Uterus (tissue), 4 donors: ENCODE measurements around the gene UGT2A2. TPM values are rescaled to one million over a fixed set of nuclear protein-coding genes. Genes with fewer than 3 reads are reported as not detected.

Experiments used
- DNase-seq, 2 donors: peaks; one replicate each; pipeline ENCODE4 v3.0.0-alpha.2; 2019 to 2020
- H3K27ac ChIP-seq, 2 donors: fragments of 200-600 bp; sonication (generic); 1 replicate in 1 of 2; 2 replicates in 1 of 2; pipeline ENCODE4 v1.5.1; 2016 to 2018
- H3K27me3 ChIP-seq, 2 donors: fragments of 200-600 bp; sonication (generic); one replicate each; pipeline ENCODE4 v1.5.1; 2018 to 2019; ENCODE audit warnings: control low read depth in 1 of 2
- H3K36me3 ChIP-seq, 2 donors: fragments of 200-600 bp; sonication (generic); one replicate each; pipeline ENCODE4 v1.5.1; 2019; ENCODE audit warnings: control low read depth in 1 of 2
- H3K4me1 ChIP-seq, 2 donors: fragments of 200-600 bp; sonication (generic); one replicate each; pipeline ENCODE4 v1.5.1; 2018 to 2019; ENCODE audit warnings: control low read depth in 1 of 2
- H3K4me3 ChIP-seq, 2 donors: fragments of 200-600 bp; sonication (generic); 1 replicate in 1 of 2; 2 replicates in 1 of 2; pipeline ENCODE4 v1.5.1; 2018 to 2019; ENCODE audit warnings: mild to moderate bottlenecking in 1 of 2
- H3K9me3 ChIP-seq, 2 donors: fragments of 200-600 bp; sonication (generic); one replicate each; pipeline ENCODE4 v1.5.1; 2019; ENCODE audit warnings: control low read depth in 1 of 2
- POLR2A ChIP-seq, 2 donors: fragments of 450-650 bp; IDR thresholded peaks; one replicate each; pipeline ENCODE4 v1.6.1; 2016; ENCODE audit warnings: antibody characterized with exemption in 2 of 2, mild to moderate bottlenecking in 1 of 2, moderate library complexity in 1 of 2
- intact Hi-C: fragments of 100-400 bp; cut with DNase I; formaldehyde crosslinking; loops from one replicate; pipeline ENCODE4 v1.15.1; 2023; ENCODE audit warnings: low total_unique reads
- total RNA-seq, 4 donors: library from RNA; depleted of rRNA in 3 of 4; stranded (reverse); fragments of >200 nt in 3 of 4; gene quantifications; one replicate each; pipeline versions ENCODE4 v1.1.0 to v1.2.4, GENCODE V29; 2014 to 2023
- TF ChIP-seq, protein P1 (sequence below), 4 experiments: fragments of 200-600 bp in 2 of 4; fragments of 450-650 bp in 2 of 4; sonication (generic) in 2 of 4; IDR thresholded peaks; one replicate each; pipeline ENCODE4 v1.5.1; 2016 to 2019; ENCODE audit warnings: antibody characterized with exemption in 4 of 4, mild to moderate bottlenecking in 2 of 4, moderate library complexity in 1 of 4
- donor health status: DM: yes; HTN: yes; CAD: no.

Gene UGT2A2
- total RNA-seq, 4 donors from 2014 or later, result 0.21 TPM; not detected in 3

DNA sequence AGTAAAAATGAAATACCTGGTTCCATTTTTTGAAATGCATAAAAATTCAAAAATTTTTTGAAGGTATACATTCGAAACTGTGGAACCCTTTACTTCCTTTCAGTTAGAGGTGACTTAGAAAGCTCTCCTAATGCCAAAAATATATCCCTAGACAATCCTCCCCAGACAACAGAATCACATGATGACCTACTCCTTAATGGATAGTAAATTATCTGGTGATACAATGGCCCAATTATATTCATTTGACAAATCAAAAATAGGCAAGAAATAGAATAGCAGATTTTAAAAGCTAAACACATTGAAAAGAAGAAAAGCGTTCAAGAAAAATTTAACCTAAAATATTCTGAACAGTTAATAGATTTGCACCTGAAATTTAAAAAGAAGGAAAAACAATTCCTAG lies 3.5 kb upstream of the UGT2A2 start:
- H3K27me3 ChIP-seq, result no peaks in the 10 kb centered on the region
- no peaks in the 10 kb centered on the region for H3K4me1 ChIP-seq
- DNase-seq, result no peak
- H3K27ac ChIP-seq, result no peak overlapping the region
- no peaks in the 10 kb centered on the region for H3K36me3 ChIP-seq
- H3K9me3 ChIP-seq, result no peaks in the 10 kb centered on the region
- no peak overlapping the region for H3K4me3 ChIP-seq
- intact Hi-C loops, result no loop called here
- no peak for TF ChIP-seq POLR2A (IDR thresholded peaks at IDR 0.05)
- TF ChIP-seq, protein P1, sequence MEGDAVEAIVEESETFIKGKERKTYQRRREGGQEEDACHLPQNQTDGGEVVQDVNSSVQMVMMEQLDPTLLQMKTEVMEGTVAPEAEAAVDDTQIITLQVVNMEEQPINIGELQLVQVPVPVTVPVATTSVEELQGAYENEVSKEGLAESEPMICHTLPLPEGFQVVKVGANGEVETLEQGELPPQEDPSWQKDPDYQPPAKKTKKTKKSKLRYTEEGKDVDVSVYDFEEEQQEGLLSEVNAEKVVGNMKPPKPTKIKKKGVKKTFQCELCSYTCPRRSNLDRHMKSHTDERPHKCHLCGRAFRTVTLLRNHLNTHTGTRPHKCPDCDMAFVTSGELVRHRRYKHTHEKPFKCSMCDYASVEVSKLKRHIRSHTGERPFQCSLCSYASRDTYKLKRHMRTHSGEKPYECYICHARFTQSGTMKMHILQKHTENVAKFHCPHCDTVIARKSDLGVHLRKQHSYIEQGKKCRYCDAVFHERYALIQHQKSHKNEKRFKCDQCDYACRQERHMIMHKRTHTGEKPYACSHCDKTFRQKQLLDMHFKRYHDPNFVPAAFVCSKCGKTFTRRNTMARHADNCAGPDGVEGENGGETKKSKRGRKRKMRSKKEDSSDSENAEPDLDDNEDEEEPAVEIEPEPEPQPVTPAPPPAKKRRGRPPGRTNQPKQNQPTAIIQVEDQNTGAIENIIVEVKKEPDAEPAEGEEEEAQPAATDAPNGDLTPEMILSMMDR (IDR thresholded peaks at IDR 0.05), result no peak

DNA sequence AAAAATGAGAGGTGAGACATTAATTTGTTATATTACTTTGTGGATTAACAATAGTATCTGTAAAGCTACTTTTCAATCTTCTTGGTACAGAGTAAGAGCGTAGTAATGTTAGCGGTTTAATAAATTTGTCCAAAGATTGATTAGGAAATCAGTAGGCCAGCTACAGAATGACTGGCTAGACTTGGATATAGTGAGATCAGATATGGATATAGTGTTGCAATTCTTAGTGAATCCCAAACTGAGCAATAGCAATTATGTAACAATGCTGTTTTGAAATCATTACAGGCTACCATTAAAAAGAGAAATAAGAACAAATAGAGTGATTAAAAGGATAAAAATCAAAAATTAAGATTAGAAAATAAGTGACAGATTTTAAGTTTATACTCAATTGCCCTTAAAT lies 847 bp upstream of the UGT2A2 start:
- Histone ChIP-seq H3K9me3 (no peaks in the 10 kb centered on the region), H3K4me3 (no peak overlapping the region), H3K27me3 (no peaks in the 10 kb centered on the region), H3K36me3 (no peaks in the 10 kb centered on the region), H3K27ac (no peak overlapping the region), H3K4me1 (no peaks in the 10 kb centered on the region)
- TF ChIP-seq, protein P1 (IDR thresholded peaks at IDR 0.05), result no peak
- TF ChIP-seq POLR2A (IDR thresholded peaks at IDR 0.05), result no peak
- no peak for DNase-seq
- intact Hi-C loops, result no loop called here

DNA sequence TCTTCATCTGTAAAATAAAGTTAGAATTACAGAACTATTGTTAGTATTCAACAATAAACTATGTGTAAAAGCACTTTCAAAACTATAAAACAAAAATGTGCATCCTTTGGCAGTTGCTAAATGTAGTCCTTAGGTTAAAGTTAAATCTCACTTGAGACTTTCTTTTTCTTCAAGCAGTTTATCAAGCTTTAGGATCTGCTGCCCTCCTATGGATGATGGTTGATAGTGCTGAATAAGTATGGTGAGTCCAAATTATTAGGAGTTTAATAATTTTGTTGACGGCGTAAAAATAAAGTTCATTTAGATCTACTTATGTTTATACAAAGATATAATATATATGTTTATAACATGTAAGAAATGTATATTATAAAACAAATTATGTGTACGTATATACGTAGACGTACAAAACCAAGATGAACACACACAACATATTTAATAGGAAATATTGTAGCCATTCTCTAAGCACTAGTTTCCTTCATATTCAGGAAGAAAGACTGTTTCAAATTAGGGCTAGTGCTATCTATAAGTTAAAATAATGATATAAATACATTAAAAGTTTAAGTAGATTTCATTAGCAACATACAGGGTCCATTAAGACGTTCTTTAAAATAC lies 22.3 kb downstream of the UGT2A2 start:
- H3K4me1 ChIP-seq, result no peaks in the 10 kb centered on the region
- H3K4me3 ChIP-seq, result no peak overlapping the region
- intact Hi-C loops, result no loop called here
- no peak overlapping the region for H3K27ac ChIP-seq
- H3K27me3 ChIP-seq, result no peaks in the 10 kb centered on the region
- H3K36me3 ChIP-seq, result no peaks in the 10 kb centered on the region
- no peaks in the 10 kb centered on the region for H3K9me3 ChIP-seq
- TF ChIP-seq, protein P1 (IDR thresholded peaks at IDR 0.05), result no peak
- no peak for TF ChIP-seq POLR2A (IDR thresholded peaks at IDR 0.05)
- DNase-seq, result no peak

DNA sequence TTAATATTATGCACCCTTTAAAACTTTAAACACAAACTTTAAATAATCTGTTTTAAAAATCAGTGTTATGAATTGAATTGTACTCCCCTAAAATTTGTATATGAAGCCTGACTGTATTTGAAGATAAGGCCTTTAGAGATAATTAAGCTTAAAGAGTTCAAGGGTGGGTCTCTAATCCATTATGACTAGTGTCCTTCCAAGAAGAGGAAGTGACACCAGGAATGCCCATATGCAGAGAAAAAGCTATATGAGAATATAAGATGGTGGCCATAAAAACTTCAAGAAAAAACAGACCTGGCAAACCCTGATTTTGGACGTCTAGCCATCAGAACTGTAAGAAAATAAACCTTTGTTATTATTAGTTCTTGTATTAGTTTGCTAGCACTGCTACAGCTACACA lies 29.0 kb downstream of the UGT2A2 start:
- TF ChIP-seq, protein P1 (IDR thresholded peaks at IDR 0.05), result no peak
- TF ChIP-seq POLR2A (IDR thresholded peaks at IDR 0.05), result no peak
- intact Hi-C loops, result no loop called here
- no peak overlapping the region for H3K4me3 ChIP-seq
- no peaks in the 10 kb centered on the region for H3K27me3 ChIP-seq
- no peak for DNase-seq
- H3K27ac ChIP-seq, result no peak overlapping the region
- H3K9me3 ChIP-seq, result no peaks in the 10 kb centered on the region
- no peaks in the 10 kb centered on the region for H3K36me3 ChIP-seq
- H3K4me1 ChIP-seq, result no peaks in the 10 kb centered on the region

DNA sequence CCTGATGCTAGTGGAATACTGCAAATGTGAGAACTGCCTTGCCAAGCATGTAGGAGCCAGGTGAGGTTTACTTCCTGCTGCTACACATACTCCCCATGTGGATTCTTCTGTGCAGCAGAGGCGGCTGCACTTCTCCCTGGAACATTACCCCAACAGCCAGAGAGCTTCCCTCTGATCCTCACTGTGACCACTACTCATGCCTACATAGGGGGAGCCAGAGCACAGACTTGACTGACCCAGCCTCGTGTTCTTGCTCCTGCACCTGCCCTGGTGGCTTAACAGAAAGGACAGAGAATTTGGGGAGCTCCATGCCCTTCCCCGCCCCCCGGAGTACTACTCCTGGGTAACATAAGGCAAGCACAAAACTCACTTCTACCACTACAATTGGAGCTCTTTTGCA lies 38.4 kb downstream of the UGT2A2 start:
- Histone ChIP-seq H3K9me3 (no peaks in the 10 kb centered on the region), H3K4me3 (no peak overlapping the region), H3K27me3 (no peaks in the 10 kb centered on the region), H3K36me3 (no peaks in the 10 kb centered on the region), H3K27ac (no peak overlapping the region), H3K4me1 (no peaks in the 10 kb centered on the region)
- DNase-seq, result no peak
- intact Hi-C loops, result no loop called here
- TF ChIP-seq POLR2A (IDR thresholded peaks at IDR 0.05), result no peak
- TF ChIP-seq, protein P1 (IDR thresholded peaks at IDR 0.05), result no peak
